ENCODE data around the gene SCYGR2. TPM values are rescaled to one million over a fixed set of nuclear protein-coding genes. Genes with fewer than 3 reads are reported as not detected.

Gene SCYGR2
- total RNA-seq, 2 experiments from 2014 or later: not detected

DNA sequence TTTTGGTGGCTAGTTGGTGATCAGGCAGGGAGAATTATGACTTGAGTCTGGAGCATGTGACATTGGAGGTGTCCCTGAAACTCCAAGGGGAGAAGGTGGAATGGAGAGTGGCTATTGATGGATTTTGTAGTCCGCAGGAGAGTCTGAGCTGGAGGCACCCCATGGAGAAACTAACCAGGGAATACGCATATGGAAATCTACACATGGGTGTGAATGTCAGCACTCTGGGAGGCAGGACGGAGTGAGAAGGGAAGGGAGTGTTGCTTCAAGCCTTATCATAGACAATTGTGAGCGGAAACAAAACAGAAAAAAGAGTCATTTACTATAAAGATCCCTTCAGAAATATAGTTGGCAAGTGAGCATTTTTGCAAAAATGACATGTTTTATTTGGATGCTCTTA lies 17.9 kb downstream of the SCYGR2 start:
- ATAC-seq (no peak), DNase-seq (no peak)
- Mint-ChIP-seq H3K4me3 (no peak overlapping the region), H3K36me3 (no peaks in the 10 kb centered on the region), H3K27me3 (peaks cover 51% of the 10 kb centered on the region), H3K9me3 (ENCODE audit: low read depth) (no peaks in the 10 kb centered on the region), H3K27ac (no peak overlapping the region), H3K4me1 (no peaks in the 10 kb centered on the region)
- CTCF ChIA-PET: no interaction called here

DNA sequence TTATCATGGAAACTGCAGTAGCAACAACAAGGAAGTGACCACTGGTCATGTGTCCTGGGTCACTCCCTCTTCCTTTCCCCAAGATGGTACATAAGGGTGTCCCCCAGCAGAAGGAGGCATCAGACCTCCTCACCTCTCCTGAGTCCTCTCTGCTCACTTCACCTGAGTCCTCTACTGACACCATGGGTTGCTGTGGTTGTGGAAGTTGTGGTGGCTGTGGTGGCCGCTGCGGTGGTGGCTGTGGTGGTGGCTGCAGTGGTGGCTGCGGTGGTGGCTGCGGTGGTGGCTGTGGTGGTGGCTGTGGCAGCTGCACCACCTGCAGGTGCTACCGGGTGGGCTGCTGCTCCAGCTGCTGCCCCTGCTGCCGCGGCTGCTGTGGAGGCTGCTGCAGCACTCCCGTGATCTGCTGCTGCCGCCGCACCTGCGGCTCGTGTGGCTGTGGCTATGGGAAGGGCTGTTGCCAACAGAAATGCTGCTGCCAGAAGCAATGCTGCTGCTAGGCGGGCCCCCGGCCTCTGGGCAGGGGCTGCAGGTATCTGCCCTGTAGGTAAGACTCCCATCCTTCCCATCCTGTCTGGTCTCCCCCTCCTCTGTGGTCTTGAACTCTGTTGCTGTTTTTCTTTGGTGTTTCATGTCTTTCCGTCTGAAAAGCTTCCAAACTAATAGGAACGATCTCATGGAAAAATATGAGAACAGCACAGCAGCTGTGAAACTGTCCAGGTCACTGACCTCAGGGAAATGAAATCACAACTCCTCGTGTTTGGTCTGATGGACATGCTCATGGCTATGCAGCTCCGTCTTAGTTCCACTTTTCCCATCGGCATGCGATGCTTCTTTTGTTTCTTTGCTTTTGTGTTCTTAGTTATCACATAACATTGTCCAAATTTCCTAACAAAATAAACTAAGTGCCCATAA lies 18.9 kb downstream of the SCYGR2 start, which contains the start of gene SCYGR4:
TSS of gene SCYGR4 (plus strand) at position 183 of the 915 bp plus-strand sequence. CDS start at position 183, 0 bp downstream.
- CTCF ChIA-PET: interaction anchor here (0.5 kb wide), 1 partner anchor 18 kb away, joined by 4 read pairs; no protein-coding TSS in a partner anchor

DNA sequence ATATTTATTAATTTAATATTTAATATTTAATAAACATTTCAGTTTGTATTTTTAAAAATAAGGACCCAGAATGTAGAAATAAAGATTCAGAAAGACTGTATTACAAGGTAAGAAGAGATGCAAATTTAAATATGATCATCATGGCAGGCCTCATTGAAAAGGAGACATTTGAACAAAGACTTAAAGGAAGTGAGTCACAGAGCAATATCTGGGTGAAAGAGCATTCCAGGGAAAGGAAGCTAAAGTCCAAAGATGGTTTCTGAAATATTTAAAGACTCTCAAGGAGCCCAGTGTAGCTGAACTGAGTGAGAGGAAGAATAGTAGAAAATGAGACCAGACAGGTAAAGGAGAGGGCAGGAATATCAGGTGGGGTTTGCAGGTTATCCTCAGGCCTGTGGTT lies 24.5 kb downstream of the SCYGR2 start:
- H3K4me3 Mint-ChIP-seq: no peak overlapping the region
- no peaks in the 10 kb centered on the region for H3K9me3 Mint-ChIP-seq (ENCODE audit: low read depth)
- H3K27me3 Mint-ChIP-seq: peaks cover 33% of the 10 kb centered on the region
- no peak overlapping the region for H3K27ac Mint-ChIP-seq
- H3K36me3 Mint-ChIP-seq: no peaks in the 10 kb centered on the region
- CTCF ChIA-PET: no interaction called here
- DNase-seq: no peak
- ATAC-seq: no peak
- peaks cover 3% of the 10 kb centered on the region for H3K4me1 Mint-ChIP-seq

More for the DNA sequence above, 18.9 kb downstream of the SCYGR2 start, which contains the start of gene SCYGR4:
- DNase-seq (no peak), ATAC-seq (no peak)
- peaks cover 46% of the 10 kb centered on the region for H3K27me3 Mint-ChIP-seq
- H3K27ac Mint-ChIP-seq: no peak within 1 kb of the TSS
- H3K36me3 Mint-ChIP-seq: no peaks in the 10 kb centered on the region
- no peaks in the 10 kb centered on the region for H3K9me3 Mint-ChIP-seq (ENCODE audit: low read depth)
- H3K4me1 Mint-ChIP-seq: no peaks in the 10 kb centered on the region
- H3K4me3 Mint-ChIP-seq: no peak within 1 kb of the TSS

DNA sequence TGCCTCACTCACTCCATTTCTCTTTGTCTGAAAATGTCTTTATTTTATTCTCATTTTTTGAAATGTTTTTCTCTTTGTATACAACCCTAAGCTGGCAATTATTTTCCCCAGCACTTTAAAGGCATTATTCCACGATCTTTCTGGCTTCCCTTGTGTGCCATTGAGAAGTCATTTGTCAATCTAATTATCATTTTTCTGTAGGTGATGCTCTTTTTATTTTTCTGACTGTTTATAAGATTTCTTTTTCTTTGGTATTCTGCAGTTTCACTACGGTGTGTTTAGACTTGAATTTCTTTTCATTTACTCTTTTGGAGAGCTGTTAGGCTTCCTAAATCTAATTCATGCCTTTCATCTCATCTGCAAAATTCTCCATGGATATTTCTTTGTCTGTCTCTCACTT lies 26.7 kb downstream of the SCYGR2 start:
- no peaks in the 10 kb centered on the region for H3K9me3 Mint-ChIP-seq (ENCODE audit: low read depth)
- peaks cover 47% of the 10 kb centered on the region for H3K27me3 Mint-ChIP-seq
- ATAC-seq (no peak), DNase-seq (no peak)
- no peak overlapping the region for H3K4me3 Mint-ChIP-seq
- peaks cover 3% of the 10 kb centered on the region for H3K4me1 Mint-ChIP-seq
- no peak overlapping the region for H3K27ac Mint-ChIP-seq
- no peaks in the 10 kb centered on the region for H3K36me3 Mint-ChIP-seq
- CTCF ChIA-PET: no interaction called here

DNA sequence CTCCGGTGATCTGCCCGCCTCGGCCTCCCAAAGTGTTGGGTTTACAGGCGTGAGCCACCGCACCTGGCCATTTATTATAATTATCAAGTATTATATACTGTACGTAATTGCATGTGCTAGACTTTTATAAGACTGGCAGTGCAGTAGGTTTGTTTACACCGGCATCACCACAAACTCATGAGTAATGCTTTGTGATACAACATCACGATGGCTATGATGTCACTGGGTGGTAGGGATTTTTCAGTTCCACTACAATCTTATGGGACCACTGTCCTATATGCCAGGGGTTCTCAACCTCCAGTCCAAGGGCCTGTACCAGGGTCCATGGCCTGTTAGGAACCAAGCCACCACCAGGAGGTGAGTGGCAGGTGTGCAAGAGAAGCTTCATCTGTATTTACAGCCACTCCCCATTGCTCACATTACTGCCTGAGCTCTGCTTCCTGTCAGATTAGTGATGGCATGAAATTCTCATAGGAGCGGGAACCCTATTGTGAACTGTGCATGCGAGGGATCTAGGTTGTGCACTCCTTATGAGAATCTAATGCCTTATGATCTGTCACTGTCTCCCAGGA lies 28.0 kb downstream of the SCYGR2 start:
- H3K4me3 Mint-ChIP-seq: no peak overlapping the region
- CTCF ChIA-PET: no interaction called here
- ATAC-seq (no peak), DNase-seq (no peak)
- no peaks in the 10 kb centered on the region for H3K9me3 Mint-ChIP-seq (ENCODE audit: low read depth)
- no peaks in the 10 kb centered on the region for H3K36me3 Mint-ChIP-seq
- peaks cover 57% of the 10 kb centered on the region for H3K27me3 Mint-ChIP-seq
- H3K27ac Mint-ChIP-seq: no peak overlapping the region
- H3K4me1 Mint-ChIP-seq: peaks cover 3% of the 10 kb centered on the region

DNA sequence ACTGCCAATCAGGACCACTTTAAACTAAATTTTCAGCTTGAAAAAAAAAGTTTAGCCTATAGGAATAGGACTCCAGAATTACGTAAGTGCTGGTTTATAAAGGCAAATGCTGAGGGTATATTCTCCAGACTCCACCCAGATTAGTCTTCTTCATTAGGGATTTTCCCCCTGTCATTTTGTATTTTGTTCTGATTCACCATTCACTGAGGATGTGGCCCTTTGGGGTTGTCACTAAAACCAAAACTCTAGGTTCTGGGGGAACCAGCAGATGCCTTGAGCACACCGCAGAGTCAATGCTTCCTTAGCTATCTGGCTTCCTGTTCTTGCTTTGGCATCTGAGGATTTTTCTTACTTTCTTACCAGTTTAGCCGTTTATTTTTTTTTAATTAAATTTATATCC lies 29.1 kb downstream of the SCYGR2 start:
- DNase-seq (peak; percentile 52), ATAC-seq (no peak)
- CTCF ChIA-PET: no interaction called here
- Mint-ChIP-seq H3K9me3 (ENCODE audit: low read depth) (no peaks in the 10 kb centered on the region), H3K4me1 (peaks cover 3% of the 10 kb centered on the region), H3K27ac (peak overlapping the region; percentile 21), H3K4me3 (no peak overlapping the region), H3K36me3 (no peaks in the 10 kb centered on the region), H3K27me3 (peaks cover 62% of the 10 kb centered on the region)

DNA sequence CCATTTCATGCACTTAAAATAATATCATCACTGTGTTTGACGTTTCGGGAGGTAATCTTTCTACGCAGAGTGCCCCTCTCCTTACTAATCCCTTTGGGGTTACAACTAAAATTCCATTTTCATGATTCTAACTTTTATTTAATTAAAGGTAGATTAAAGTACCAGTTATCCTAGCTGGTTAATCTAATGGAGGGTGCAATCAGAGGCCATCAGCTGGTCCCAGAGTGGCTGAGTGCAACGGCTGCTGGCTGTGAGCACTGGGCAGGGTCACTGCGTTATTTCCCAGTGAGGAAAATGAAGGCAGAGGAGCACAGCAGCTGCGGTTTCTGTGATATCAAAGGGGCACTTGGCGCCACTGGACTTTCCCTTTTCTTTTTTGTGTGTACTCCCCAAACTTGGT lies 30.7 kb downstream of the SCYGR2 start:
- no peak overlapping the region for H3K27ac Mint-ChIP-seq
- no peak for ATAC-seq
- CTCF ChIA-PET: no interaction called here

DNA sequence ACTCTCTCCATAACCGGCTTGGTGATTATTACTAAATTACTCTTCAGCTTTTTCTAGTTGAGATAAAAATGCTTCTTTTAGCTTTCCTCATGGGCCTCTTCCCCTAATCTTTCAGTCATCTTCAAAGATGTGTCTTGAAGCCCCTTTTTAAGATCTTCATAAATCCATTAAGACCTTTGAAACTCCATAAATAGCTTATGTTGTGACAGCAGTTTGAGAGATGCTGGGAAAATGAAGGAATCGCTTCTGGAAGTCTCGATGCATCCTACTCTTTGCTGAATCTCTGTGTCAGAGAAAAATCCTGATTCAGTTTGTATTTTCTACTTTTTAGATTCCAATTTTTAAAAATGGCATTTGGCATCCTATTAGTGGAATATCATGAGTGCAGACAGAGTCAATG lies 31.6 kb downstream of the SCYGR2 start:
- Mint-ChIP-seq H3K4me1 (peaks cover 3% of the 10 kb centered on the region), H3K9me3 (ENCODE audit: low read depth) (no peaks in the 10 kb centered on the region), H3K27ac (no peak overlapping the region), H3K4me3 (no peak overlapping the region), H3K27me3 (peaks cover 52% of the 10 kb centered on the region), H3K36me3 (no peaks in the 10 kb centered on the region)
- no peak for DNase-seq
- ATAC-seq: no peak
- CTCF ChIA-PET: no interaction called here

More for the DNA sequence above, 30.7 kb downstream of the SCYGR2 start:
- H3K9me3 Mint-ChIP-seq (ENCODE audit: low read depth): no peaks in the 10 kb centered on the region
- H3K27me3 Mint-ChIP-seq: peaks cover 57% of the 10 kb centered on the region
- H3K36me3 Mint-ChIP-seq: no peaks in the 10 kb centered on the region
- no peak overlapping the region for H3K4me3 Mint-ChIP-seq
- peaks cover 3% of the 10 kb centered on the region for H3K4me1 Mint-ChIP-seq
- no peak for DNase-seq

DNA sequence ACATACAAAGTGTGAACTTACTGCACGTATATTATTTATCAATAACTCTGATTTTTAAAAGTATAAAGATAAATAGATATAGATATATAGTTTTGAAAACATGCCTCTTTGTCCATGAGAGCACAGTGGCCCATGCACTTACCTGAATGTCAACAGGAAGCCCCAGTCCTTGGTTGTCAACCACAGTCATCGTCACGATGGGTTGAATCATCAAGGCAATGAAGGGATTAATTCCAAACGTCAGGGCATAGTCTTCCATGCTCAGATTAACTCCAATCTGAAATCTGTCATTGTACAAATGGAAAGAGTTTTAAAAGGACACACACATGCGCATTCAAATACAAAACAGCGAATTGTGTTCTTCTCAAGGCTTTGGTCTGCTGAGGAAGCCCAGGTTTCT lies 34.1 kb downstream of the SCYGR2 start:
- H3K4me1 Mint-ChIP-seq: peaks cover under 1% of the 10 kb centered on the region
- DNase-seq (no peak), ATAC-seq (no peak)
- H3K4me3 Mint-ChIP-seq: no peak overlapping the region
- no peaks in the 10 kb centered on the region for H3K36me3 Mint-ChIP-seq
- H3K27me3 Mint-ChIP-seq: peaks cover 45% of the 10 kb centered on the region
- CTCF ChIA-PET: no interaction called here
- no peak overlapping the region for H3K27ac Mint-ChIP-seq
- no peaks in the 10 kb centered on the region for H3K9me3 Mint-ChIP-seq (ENCODE audit: low read depth)

DNA sequence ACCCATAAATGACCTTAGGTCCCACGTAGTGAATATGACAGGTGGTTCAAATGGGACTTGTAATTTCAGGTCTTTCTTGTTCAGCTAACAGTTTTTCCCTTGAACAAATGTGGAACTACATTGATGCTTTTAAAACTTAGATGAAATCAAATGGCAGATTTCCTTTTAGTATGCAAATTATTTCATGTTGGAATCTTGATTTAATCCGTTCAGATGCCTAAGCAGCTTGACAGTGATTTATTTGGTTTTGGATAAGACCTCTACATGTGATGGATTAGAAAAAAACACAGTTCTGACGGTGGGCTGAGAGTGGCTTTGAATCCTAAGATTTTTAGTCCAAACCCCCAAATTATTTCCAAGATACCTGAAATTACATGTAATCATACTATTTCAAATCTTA lies 35.5 kb downstream of the SCYGR2 start:
- H3K36me3 Mint-ChIP-seq: no peaks in the 10 kb centered on the region
- no peak overlapping the region for H3K27ac Mint-ChIP-seq
- H3K4me1 Mint-ChIP-seq: no peaks in the 10 kb centered on the region
- CTCF ChIA-PET: no interaction called here
- ATAC-seq (no peak), DNase-seq (no peak)
- no peak overlapping the region for H3K4me3 Mint-ChIP-seq
- H3K27me3 Mint-ChIP-seq: peaks cover 43% of the 10 kb centered on the region
- H3K9me3 Mint-ChIP-seq (ENCODE audit: low read depth): no peaks in the 10 kb centered on the region

DNA sequence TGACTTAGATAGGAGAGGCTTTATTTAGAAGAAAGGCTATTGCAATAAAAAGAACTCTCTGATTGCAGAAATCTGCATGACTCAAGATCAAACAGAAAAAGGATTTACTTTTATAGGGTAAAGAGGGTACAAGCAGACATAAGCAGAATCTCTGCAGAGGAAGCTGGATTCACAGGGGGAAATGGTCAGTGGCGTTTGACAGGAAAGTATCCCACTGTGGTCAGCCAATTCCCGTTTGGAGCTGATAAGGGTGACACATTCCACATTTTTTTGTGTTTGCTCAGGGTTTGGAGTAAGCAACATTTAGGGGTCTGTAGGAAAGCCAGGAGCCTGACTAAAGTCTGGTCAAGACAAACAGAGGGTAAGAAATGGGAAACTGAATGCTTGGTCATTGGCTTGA lies 44.0 kb downstream of the SCYGR2 start:
- Mint-ChIP-seq H3K27ac (no peak overlapping the region), H3K27me3 (peaks cover 12% of the 10 kb centered on the region), H3K36me3 (no peaks in the 10 kb centered on the region), H3K9me3 (ENCODE audit: low read depth) (no peaks in the 10 kb centered on the region), H3K4me1 (no peaks in the 10 kb centered on the region), H3K4me3 (no peak overlapping the region)
- CTCF ChIA-PET: no interaction called here
- ATAC-seq (no peak), DNase-seq (no peak)

DNA sequence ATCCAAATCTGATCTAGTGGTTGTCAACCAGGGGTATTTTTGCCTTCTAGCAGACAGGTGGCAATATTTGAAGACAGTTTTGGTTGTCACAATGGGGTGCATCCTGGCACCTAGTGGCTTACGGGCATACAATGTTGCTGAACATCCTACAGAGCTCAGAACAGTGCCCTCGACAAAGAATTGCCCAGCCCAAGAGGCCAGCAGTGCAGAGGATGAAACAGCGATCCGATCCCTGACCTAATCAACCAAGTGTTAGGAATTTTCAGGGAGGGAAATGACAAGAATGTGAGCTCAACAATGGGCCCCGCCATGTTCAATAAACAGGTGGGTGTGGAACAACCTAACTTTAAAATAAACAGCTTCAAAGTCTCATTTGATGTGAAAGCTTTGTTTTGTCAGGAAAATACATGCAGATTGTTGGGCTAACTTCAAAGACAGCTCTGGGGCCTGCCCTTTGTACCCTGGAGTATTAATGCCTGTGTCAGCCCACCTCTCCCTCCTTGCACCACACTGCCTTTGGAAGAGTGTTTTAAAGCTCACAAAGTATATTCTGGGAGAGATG lies 45.4 kb downstream of the SCYGR2 start:
- Mint-ChIP-seq H3K4me3 (no peak overlapping the region), H3K27ac (no peak overlapping the region), H3K27me3 (peaks cover 6% of the 10 kb centered on the region), H3K4me1 (no peaks in the 10 kb centered on the region), H3K9me3 (ENCODE audit: low read depth) (no peaks in the 10 kb centered on the region), H3K36me3 (no peaks in the 10 kb centered on the region)
- CTCF ChIA-PET: interaction anchor here (1.4 to 2.2 kb wide), 3 partner anchors 14 to 238 kb away, joined by 3 to 5 read pairs (median 3); no protein-coding TSS in a partner anchor
- DNase-seq (no peak), ATAC-seq (no peak)

All from activated CD8-positive, alpha-beta memory T cell treated with anti-CD3 and anti-CD28 coated beads, Interleukin-2, amount 10 ng/mL, durations not matched to agents 7 days and 5 days (primary cell).